K562 treated with DMSO at 1 percent for 48 hours (cell line): Measurements from ENCODE around the gene EIF1. TPM values are rescaled to one million over a fixed set of nuclear protein-coding genes. Genes with fewer than 3 reads are reported as not detected.

Source experiments
- total RNA-seq: library from RNA; unstranded; fragments of 300-600 nt; gene quantifications from 2 replicates; pipeline ENCODE4 v1.2.3, GENCODE V29; 2022; ENCODE audit warnings: low replicate concordance; ENCODE audit errors: extremely low read depth

Gene EIF1
- total RNA-seq = 437 and 1,744 TPM in 2 replicates

DNA sequence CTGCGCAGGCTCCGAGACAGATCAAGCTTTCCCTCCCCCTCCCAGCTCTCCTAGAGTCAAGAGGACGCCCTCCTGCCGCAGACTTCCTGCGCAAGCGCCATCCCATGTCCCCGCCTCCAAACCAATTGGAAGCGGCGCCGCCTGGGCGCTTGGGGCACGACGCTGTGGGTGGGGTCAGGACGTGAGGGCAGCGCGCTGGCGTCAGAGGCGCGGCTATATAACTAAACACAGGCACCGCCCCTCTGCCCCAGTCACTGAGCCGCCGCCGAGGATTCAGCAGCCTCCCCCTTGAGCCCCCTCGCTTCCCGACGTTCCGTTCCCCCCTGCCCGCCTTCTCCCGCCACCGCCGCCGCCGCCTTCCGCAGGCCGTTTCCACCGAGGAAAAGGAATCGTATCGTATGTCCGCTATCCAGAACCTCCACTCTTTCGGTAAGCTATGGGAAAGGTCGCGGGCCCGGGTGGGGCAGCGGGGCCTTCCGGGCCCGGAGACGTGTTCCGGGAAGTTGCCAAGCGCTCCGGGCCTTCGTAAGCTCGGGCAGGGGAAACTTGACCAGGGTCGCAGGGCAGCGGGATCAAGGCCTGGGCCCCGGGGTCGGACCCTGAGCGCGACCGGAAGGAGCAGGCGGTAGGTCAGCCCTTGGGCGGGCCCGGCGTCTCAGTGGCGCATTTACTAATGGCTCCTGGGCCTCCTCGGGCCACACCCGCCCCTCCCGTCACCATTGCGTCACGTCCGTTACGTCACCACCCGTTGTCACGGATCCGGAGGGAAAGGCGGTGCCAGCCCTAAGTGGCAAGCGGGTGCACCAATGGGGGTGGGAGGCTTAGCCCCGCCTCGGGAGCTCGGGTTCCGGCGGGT is at the start of gene EIF1:
Gene EIF1, plus strand, starts transcription at position 245 of the 856 bp plus-strand sequence. Its CDS starts 154 bp downstream, at position 399.

DNA sequence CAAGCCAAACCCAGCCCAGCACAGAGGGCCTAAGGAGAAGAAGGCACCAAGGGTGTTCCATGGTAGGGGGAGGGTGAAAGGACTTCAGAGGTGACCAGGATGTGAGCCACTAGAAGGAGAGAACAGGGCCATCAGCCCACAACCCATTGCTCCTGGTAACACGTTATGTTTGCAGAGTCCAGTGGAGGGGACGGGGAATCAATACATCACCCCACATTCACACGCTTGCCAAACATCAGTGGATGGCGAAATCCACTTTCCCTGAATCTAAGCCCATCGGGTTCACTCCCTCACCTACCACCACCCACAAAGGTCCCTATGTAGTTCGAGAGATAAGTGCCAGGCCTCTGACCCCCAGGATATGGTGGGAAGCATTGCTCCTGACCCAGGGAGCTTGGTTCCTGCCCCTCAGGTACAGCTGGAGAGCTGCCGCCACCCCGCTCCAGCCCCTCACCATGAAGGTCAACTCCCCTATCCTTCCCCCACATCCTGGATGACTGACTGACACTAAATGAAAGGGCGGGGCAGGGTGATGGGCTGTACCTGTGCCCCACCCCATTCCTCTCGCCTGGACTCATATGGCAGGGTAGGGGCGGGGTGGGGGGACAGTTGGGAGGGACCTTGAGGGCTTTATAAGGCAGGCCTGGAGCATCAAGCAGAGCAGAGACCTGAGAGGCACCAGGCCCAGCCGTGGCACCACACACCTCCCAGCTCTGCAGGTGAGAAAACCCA is 23.1 kb downstream of the EIF1 start, which contains the start of gene GAST:
Gene GAST, plus strand, starts transcription at position 663 of the 732 bp plus-strand sequence. CDS start 3,106 bp downstream, outside the sequence.

DNA sequence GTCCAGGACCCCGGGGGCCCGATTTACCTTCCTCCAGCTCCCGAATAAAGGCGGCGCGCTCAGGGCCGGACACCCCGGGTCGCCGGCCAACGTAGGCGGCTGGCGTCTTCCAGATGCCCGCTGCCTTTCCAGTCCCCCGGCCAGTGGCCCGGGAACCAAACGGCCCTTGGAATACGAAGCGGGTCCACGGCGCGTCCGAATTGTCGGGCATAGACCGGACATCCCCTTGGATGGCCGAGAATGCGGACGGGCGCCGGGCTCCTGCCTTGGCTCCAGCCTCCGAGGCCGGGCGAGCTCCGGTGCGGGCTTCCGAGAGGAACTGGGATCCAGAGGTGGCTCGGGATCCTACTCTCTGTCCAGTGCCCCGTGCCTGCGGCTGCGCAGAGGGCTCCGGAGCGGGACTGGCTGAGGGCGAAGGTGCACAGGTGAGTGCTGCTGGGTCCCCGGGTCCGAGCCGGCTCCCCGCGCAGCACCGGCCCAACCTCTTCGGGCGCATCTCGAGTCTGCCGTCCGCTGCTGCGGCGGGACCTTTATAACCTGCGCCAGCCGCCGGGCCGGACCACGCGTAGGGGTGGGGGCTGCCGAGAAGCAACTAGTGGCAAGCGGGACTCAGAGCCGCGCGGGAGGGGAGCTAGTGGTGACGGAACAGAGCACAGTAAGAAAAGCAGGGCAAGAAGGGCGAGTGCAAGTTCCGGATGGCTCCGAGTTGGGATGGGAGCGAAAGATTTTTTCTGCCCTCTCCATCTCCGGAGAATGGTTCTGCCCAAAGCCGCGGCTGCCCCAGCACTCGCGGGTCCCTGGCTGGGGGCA is 45.7 kb downstream of the EIF1 start, which contains the start of gene HAP1:
Gene HAP1, minus strand, starts transcription at position 505 of the 810 bp plus-strand sequence. Its CDS starts 9 bp downstream, at position 496.

Other genes with a start within 250 kb of the EIF1 start
- not detected in 2 replicates for gene KRT38, start 247.9 kb upstream of the EIF1 start, total RNA-seq
- gene KRT32, start 221.5 kb upstream of the EIF1 start, total RNA-seq = not detected in 2 replicates
- gene KRT35, start 207.7 kb upstream of the EIF1 start, total RNA-seq = not detected in 2 replicates
- gene KRT36, start 199.0 kb upstream of the EIF1 start, total RNA-seq = not detected in 2 replicates
- not detected in 2 replicates for gene KRT13, start 183.3 kb upstream of the EIF1 start, total RNA-seq
- gene KRT15, start 170.0 kb upstream of the EIF1 start, total RNA-seq = not detected in 2 replicates
- not detected in 2 replicates for gene KRT19, start 160.6 kb upstream of the EIF1 start, total RNA-seq
- not detected in 2 replicates for gene KRT9, start 116.8 kb upstream of the EIF1 start, total RNA-seq
- not detected in 2 replicates for gene KRT14, start 102.0 kb upstream of the EIF1 start, total RNA-seq
- gene KRT16, start 76.1 kb upstream of the EIF1 start, total RNA-seq = not detected in 2 replicates
- not detected in 2 replicates for gene KRT17, start 64.3 kb upstream of the EIF1 start, total RNA-seq
- not detected in 2 replicates for gene GAST, start 23.4 kb downstream of the EIF1 start, total RNA-seq
- not detected in 2 replicates for gene HAP1, start 45.8 kb downstream of the EIF1 start, total RNA-seq
- gene JUP, start 97.8 kb downstream of the EIF1 start, total RNA-seq = not detected in 2 replicates
- gene P3H4, start 123.1 kb downstream of the EIF1 start, total RNA-seq = not detected in 2 replicates
- not detected in 2 replicates for gene FKBP10, start 124.1 kb downstream of the EIF1 start, total RNA-seq
- gene NT5C3B, start 147.3 kb downstream of the EIF1 start, total RNA-seq = not detected in 2 replicates
- gene KLHL10, start 148.9 kb downstream of the EIF1 start, total RNA-seq = not detected in 2 replicates
- gene KLHL11, start 176.5 kb downstream of the EIF1 start, total RNA-seq = not detected in 2 replicates
- gene ACLY, start 230.1 kb downstream of the EIF1 start, total RNA-seq = not detected in 2 replicates
- not detected in 2 replicates for gene ODAD4, start 241.7 kb downstream of the EIF1 start, total RNA-seq